GM18507 (cell line): ENCODE measurements around the gene PJVK.
"Not testable (repeated sequence)": the region's sequence is repeated elsewhere in the genome, so short reads cannot be mapped to it uniquely, and the experiment has no call there.

Experiments
- DNase-seq: peaks from one replicate; pipeline ENCODE4 v3.0.0; 2011; ENCODE audit warnings: low read depth; ENCODE audit not compliant: insufficient read length; ENCODE audit errors: extremely low spot score
- FAIRE-seq: peaks from 2 replicates; lab custom pipeline; 2011; peaks lifted over from hg19 to GRCh38; lab: Jason Lieb, UNC

The PJVK gene

DNA sequence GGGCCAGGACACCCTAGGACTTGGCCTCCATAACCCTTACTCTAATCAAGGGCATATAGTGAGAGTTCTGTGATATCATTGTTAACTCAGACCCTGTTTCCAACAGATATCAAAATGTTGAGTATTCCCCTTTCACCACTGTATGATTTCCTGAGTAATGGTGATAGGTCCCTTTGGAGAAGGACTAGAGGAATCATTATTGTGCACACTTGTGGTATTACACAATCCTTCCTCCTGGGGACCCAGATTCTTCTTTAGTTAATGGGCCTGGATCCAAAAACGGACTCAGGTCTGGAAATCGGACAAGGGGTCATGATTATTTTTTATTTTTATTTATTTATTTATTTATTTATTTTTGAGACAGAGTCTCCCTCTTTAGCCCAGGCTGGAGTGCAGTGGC, 23.7 kb upstream of the PJVK start:
- DNase-seq (no peak), FAIRE-seq (no peak)

DNA sequence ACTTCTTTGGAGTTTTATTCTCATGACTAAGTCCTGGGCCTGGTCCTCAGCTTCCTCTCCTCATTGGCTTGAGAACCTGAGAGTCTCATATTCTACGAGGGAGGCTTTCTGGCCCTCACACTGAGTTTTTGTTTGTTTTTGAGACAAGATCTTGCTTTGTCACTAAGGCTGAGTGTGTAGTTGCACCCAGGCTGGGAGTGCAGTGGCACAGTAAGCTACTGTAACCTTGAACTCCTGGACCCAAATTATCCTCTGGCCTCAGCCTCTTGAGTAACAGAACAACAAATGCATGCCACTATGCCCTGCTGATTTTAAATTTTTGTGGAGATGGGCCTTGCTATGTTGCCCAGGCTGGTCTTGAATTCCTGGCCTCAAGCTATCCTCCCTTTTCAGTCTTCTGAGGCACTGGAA, 22.8 kb upstream of the PJVK start:
- DNase-seq (no peak), FAIRE-seq (no peak)

DNA sequence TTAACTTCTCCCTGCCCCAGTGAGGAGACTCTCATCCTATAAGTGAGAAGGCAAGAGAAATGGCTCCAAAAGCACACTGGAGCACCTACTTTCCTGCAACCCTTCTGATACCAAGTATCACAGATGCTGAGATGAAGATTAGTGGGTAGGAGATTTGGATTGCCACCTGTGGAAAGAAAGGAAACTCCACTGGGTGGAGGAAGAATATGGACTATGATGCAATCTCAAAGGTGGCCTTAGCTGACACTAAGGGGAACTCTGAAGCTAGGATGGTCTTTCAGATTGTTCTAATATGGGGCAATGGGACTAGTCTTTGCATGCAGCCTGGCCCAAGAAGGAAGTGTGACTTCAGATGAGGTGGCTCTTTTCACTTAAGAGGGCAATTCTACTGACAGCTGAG, 21.8 kb upstream of the PJVK start:
- DNase-seq (no peak), FAIRE-seq (no peak)

GRCh38 chr2:178436662-178437061, 14.5 kb upstream of the PJVK start:
- FAIRE-seq (no peak), DNase-seq (no peak)

- FAIRE-seq: no peak
- no peak for DNase-seq
These were observed 9.8 kb upstream of the PJVK start for GRCh38 chr2:178441426-178441825.

DNA sequence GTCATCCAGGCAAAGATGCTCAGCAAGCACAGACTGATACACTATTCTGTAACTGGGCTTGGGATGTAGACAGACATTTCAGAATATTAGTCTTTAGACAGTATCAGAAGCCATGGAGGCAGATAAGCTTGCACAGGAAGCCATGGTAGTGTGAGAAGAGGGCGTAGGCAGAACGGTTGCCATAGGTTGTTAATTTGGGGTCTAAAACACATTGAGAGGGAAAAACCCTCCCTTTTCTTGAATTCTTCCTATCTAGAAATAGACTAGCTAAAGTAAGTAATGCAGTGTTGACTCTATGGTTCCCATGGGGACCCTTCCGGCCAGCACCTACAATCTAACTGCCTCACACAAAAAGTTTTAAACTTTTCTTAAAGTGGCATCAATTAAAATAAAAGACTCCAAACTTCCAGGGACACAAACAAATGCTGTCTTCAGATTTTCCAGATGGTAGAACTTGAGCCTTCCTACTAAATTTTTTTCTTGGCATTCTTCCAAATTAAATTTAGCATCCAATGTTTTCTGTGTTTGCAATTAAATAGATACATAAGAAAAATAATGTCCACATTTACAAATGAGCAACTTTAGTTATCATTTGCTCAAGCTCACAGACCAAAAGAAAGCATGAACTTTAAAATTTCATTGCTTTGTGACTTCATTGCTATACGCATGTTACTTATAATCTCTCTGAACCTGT, 2.1 kb upstream of the PJVK start:
- DNase-seq (no peak), FAIRE-seq (peak; percentile 83)

GRCh38 chr2:178449700-178450523, 1.3 kb upstream of the PJVK start:
- FAIRE-seq (peak; percentile 71), DNase-seq (no peak)

GRCh38 chr2:178450524-178450773, 729 bp upstream of the PJVK start:
- DNase-seq (no peak), FAIRE-seq (no peak)

DNA sequence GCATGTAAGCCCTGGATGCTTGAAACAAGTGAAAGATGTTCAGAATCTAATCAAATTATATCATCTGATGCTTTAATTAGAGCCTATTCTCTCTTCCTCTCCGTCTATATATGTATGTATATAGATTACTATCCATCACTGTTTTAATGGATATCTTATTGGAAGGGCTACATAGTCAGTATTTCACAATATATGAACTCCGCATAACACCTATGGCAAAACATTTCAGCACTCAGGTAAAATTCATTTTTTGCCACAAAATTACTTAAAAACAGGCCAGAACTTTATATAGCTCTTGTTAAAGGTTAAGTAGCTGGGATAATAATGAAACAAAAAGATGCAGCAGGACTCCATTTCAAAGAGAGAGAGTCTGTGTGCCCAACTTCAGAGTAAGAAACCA, 1.2 kb downstream of the PJVK start:
- FAIRE-seq (no peak), DNase-seq (no peak)

DNA sequence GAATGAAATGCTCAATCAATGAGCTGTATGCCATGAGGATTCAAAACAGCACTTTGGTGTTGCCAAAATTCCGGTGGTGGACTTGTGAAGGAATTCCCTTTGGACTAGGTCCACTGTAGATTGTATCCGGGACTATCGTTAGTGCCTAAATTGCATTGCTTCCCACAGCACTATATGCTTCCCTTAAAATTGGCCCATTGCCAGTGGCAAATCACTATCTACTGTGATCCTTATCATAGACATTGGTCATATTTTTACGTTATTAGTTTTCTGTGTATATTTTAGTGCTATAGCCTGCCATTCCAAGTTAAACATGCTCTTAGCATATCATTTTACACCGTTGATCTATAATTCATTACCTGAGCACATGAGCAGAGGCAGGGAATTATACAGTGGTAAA, 1.7 kb downstream of the PJVK start:
- FAIRE-seq (no peak), DNase-seq (no peak)

- DNase-seq (no peak), FAIRE-seq (no peak)
These were observed 4.8 kb downstream of the PJVK start for GRCh38 chr2:178455947-178456346.

DNA sequence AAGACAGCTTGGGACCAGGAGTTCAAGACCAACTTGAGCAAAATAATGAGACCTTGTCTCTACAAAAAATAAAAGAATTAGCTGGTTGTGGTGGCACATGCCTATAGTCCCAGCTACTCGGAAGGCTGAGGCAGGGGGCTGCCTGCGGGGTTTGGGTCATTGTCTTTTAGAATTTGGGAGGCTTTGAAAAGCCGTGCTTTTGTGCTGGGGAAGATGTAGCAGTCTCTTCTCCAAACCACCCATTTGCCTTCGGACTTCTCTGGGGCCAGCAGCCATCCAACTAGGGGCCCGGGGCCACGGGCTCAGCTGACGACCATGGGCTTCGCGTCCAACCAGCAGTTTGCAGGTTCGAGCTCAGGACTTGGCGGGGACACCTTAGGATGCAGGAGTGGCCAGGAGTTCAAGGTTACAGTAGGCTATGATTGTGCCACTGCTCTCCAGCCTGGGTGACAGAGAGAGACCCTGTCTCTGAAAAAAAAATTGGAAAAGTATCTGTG, 6.3 kb downstream of the PJVK start:
- no peak for DNase-seq
- no peak for FAIRE-seq

DNA sequence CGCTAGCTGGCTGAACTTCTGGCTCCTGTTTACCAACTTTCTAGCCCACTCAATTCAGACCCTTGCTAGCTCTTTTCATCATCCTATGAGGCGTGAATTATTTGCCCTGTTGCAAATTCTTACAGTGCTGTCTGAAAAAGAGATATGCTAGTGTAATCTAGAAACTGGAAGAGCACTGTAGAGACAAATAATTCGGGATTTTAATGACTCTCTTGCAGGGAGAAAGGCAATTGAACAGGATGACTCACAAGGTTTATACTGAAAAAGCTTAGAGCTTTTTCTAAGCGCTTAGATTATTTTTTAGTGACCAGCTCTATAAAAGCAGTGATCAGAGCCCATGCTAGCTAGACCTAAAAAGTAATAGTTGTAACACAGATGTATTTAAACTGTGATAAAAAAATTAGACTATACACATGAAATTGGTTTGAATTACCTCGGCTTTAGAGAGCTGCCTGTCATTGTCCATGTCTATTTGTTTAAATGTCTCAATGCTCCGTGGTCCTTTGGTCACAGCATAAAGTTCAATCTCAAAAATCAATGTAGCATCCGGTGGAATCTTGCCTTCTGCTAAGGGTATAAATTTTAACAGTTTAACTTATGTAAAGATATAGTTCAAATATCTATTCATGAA, 18.2 kb downstream of the PJVK start:
- FAIRE-seq: no peak
- no peak for DNase-seq

- not testable (repeated sequence) for FAIRE-seq, DNase-seq
These were observed 20.1 kb downstream of the PJVK start for GRCh38 chr2:178471313-178471712.

DNA sequence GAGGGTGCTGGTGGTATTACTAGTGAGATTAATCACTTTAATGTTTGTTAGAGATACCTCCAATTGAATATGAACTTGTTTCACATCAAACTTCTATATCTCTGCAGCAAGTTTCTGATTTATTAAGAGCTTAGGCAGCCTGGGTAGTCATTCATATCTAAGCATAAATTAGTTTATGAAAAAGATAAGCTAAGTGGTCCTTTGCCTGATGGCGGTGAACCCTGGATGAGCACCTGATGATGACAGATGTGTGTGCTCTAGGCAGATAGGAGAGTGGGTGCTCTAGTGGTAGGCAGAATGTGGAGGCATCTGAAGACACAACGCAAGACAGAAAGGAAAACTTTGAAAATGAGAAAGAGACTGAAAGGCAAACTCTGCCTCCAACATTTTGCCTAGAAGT, 22.2 kb downstream of the PJVK start:
- no peak for FAIRE-seq
- DNase-seq: no peak

DNA sequence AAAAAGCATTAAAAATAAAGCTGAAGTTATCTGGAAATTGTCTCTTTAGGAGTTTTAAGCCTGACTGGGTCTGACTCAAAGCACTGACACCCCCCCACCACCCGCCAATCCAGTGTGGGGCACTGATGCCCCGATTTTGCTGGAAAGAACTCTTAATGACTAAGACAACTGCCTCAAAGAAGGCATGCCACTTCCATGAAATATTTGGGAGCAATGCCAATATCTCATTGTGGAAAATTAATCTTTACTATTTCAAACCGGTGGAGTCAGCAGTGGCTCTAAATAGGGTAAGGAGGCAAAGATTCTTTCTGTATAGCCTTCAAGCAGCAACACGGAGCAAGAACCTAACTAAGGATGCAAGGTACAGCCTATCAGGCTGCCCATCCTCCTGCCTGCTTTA, 22.8 kb downstream of the PJVK start:
- DNase-seq: no peak
- no peak for FAIRE-seq

- FAIRE-seq: no peak
- DNase-seq: no peak
These were observed 23.4 kb downstream of the PJVK start for GRCh38 chr2:178474560-178474959.

DNA sequence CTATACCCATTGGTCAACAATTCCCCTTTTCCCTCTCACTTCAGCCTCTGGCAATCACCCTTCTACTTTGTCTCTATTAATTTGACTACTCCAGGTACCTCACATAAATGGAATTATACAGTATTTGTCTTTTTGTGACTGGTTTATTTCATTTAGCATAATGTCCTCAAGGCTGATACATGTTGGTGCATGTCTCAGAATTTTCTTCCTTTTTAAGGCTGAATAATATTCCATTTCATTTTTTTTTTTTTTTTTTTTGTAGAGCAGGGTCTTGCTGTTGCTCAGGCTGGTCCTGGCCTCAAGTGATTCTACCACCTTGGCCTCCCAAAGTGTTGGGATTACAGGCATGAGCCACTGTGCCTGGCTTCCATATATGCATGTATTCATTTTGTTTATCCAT, 25.3 kb downstream of the PJVK start:
- DNase-seq (no peak), FAIRE-seq (no peak)

DNA sequence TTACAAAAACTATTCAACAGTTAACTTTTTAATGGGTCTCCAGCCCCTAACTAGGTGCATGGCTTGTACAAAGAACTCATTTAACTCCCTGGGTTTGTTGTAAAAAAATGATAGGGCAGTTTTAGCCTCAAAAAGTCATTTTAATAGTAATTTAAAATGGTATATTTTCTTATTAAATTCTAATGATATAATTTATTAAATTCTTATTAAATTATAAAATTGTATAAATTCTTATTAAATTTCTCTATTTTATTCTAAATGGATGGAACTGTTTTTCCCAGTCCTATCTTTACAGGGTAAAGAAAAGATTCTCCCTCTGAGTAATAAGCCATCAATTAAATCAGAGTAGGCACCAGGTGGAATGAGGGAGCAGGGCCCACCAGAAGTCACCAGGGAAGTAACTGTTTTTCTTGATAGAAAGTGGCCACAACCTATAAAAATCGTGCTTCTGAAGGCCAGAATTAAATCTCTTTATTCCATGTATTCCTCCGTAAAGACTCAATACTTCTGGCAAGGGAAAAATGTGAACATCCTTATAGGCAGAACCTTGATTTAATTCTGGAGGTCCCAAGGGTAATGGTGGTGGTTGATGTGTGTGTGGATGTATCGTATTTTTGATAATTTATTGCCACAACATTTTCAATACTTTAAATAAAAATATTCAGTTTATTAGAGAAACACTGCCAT, 26.4 kb downstream of the PJVK start:
- DNase-seq: no peak
- no peak for FAIRE-seq

- no peak for FAIRE-seq
These were observed 26.9 kb downstream of the PJVK start for GRCh38 chr2:178478130-178478438.

More at GRCh38 chr2:178478130-178478438, 26.9 kb downstream of the PJVK start:
- DNase-seq: no peak
